Breast epithelium (tissue), 3 donors: ENCODE data around the gene TAB3.

ENCODE experiments used
- POLR2AphosphoS5 ChIP-seq, 3 donors: sonication (generic); formaldehyde crosslinking; IDR thresholded peaks; one replicate each; pipeline ENCODE4 v1.6.1; 2017; ENCODE audit warnings: antibody characterized with exemption in 3 of 3
- TF ChIP-seq, protein P1 (sequence below), 3 donors: fragments of 450-650 bp; IDR thresholded peaks; one replicate each; pipeline ENCODE4 v1.5.1; 2016 to 2017; ENCODE audit warnings: antibody characterized with exemption in 3 of 3, mild to moderate bottlenecking in 3 of 3, moderate library complexity in 3 of 3

DNA sequence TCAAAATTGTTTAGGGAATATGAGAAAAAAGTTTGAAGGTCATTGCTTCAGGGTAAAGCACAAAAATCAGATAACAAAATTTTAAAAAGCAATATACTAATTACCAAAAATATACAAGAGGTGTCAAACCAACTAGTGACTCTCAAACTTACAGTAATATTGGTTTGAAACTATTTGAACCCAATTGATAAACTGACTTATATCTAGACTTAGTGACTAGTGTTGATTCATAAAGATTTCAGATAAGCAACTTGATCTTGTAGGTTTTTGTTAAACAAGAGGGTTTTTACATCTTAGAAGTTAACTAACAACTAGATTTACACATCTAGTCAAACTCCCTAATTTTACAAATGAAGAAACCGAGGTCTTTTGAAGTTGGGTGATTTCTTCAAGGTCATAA lies 7.7 kb downstream of the TAB3 start:
- TF ChIP-seq, protein P1, sequence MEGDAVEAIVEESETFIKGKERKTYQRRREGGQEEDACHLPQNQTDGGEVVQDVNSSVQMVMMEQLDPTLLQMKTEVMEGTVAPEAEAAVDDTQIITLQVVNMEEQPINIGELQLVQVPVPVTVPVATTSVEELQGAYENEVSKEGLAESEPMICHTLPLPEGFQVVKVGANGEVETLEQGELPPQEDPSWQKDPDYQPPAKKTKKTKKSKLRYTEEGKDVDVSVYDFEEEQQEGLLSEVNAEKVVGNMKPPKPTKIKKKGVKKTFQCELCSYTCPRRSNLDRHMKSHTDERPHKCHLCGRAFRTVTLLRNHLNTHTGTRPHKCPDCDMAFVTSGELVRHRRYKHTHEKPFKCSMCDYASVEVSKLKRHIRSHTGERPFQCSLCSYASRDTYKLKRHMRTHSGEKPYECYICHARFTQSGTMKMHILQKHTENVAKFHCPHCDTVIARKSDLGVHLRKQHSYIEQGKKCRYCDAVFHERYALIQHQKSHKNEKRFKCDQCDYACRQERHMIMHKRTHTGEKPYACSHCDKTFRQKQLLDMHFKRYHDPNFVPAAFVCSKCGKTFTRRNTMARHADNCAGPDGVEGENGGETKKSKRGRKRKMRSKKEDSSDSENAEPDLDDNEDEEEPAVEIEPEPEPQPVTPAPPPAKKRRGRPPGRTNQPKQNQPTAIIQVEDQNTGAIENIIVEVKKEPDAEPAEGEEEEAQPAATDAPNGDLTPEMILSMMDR (IDR thresholded peaks at IDR 0.05) = no peak
- no peak for TF ChIP-seq POLR2AphosphoS5 (IDR thresholded peaks at IDR 0.05)
